Naive thymus-derived CD8-positive, alpha-beta T cell (primary cell): ENCODE measurements around the gene RHOB. TPM values are rescaled to one million over a fixed set of nuclear protein-coding genes. Genes with fewer than 3 reads are reported as not detected.
"Not testable (repeated sequence)": the region's sequence is repeated elsewhere in the genome, so short reads cannot be mapped to it uniquely, and the experiment has no call there.

Experiments used
- ATAC-seq, 2 donors: fragments of 150-1000 bp; cut with Tn5 transposase in 1 of 2; sonication (Bioruptor Pico), chemical (Tn5 transposase) in 1 of 2; 1 replicate in 1 of 2; 2 replicates in 1 of 2; pipeline ENCODE4 v1.10.0; 2021; ENCODE audit warnings: mild to moderate bottlenecking in 2 of 2, moderate library complexity in 2 of 2
- POLR2A ChIA-PET: fragments of 350-600 bp; sonication (Branson Sonifier 250); formaldehyde crosslinking; loops from one replicate; lab custom pipeline; 2021; ENCODE audit warnings: antibody characterized with exemption; lab: Charles Lee
- DNase-seq, 10 donors: peaks; one replicate each; pipeline versions ENCODE4 v3.0.0 to v3.0.0-alpha.2; 2020 to 2022
- H3K27ac Mint-ChIP-seq, 10 donors: one replicate each; pipeline ENCODE4 v1.8.0; 2020 to 2022; ENCODE audit warnings: mild to moderate bottlenecking in 10 of 10, mixed read lengths in 10 of 10, moderate library complexity in 4 of 10, inconsistent platforms in 1 of 10
- H3K27me3 Mint-ChIP-seq, 5 donors: one replicate each; pipeline ENCODE4 v1.8.0; 2021 to 2022; ENCODE audit warnings: mixed read lengths in 5 of 5
- H3K36me3 Mint-ChIP-seq, 3 donors: one replicate each; pipeline ENCODE4 v1.8.0; 2020 to 2022; ENCODE audit warnings: mixed read lengths in 3 of 3, mild to moderate bottlenecking in 2 of 3, inconsistent platforms in 1 of 3
- H3K4me1 Mint-ChIP-seq, 4 donors: one replicate each; pipeline ENCODE4 v1.8.0; 2021 to 2022; ENCODE audit warnings: mixed read lengths in 4 of 4
- H3K4me3 Mint-ChIP-seq, 10 donors: one replicate each; pipeline ENCODE4 v1.8.0; 2020 to 2022; ENCODE audit warnings: mild to moderate bottlenecking in 10 of 10, mixed read lengths in 10 of 10, moderate library complexity in 6 of 10, inconsistent platforms in 1 of 10
- H3K9me3 Mint-ChIP-seq, 9 donors: one replicate each; pipeline ENCODE4 v1.8.0; 2020 to 2022; ENCODE audit warnings: mixed read lengths in 9 of 9, mild to moderate bottlenecking in 3 of 9, inconsistent platforms in 1 of 9, moderate library complexity in 1 of 9
- polyA plus RNA-seq, 3 donors: library from polyadenylated mRNA; unstranded; fragments of 300-500 nt; fragmentation: Illumina TruSeq; gene quantifications; one replicate each; pipeline ENCODE4 v1.2.3, GENCODE V29; 2021
- total RNA-seq, 8 experiments: library from RNA in 2 of 8; stranded (reverse) in 2 of 8; gene quantifications; one replicate each; pipeline ENCODE4 v1.2.3 and lab custom pipeline; 2021 to 2026

The RHOB gene
- total and polyA plus RNA-seq, 5 experiments from 2014 or later: 1.3 to 21.5 (median 2.0) TPM

DNA sequence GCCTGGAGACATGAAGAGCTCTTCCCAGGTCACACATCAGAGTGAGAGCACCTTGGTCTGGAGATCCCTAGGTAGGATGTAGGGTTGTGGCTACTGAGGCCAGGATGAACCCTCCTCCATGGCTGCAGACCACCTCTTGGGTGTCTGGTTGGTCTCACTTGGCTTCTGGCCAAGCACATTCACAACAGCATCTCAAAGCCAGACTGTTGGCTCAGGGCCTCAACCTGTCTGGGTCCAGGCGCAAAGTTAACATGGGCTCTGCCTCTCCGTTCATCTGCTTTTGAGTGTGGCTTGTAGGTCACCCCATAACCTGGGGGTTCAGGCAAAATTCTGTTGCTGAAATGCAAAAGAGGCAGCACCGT is 40.1 kb downstream of the RHOB start:
- DNase-seq: no peak
- no peak for ATAC-seq
- H3K27me3 Mint-ChIP-seq: peaks cover 0 to 11% (median 0%) of the 10 kb centered on the region in 5 donors
- POLR2A ChIA-PET: no interaction called here
- H3K4me3 Mint-ChIP-seq: no peak overlapping the region
- no peaks in the 10 kb centered on the region for H3K4me1 Mint-ChIP-seq
- no peak overlapping the region for H3K27ac Mint-ChIP-seq
- H3K36me3 Mint-ChIP-seq: no peaks in the 10 kb centered on the region
- H3K9me3 Mint-ChIP-seq: no peaks in the 10 kb centered on the region

DNA sequence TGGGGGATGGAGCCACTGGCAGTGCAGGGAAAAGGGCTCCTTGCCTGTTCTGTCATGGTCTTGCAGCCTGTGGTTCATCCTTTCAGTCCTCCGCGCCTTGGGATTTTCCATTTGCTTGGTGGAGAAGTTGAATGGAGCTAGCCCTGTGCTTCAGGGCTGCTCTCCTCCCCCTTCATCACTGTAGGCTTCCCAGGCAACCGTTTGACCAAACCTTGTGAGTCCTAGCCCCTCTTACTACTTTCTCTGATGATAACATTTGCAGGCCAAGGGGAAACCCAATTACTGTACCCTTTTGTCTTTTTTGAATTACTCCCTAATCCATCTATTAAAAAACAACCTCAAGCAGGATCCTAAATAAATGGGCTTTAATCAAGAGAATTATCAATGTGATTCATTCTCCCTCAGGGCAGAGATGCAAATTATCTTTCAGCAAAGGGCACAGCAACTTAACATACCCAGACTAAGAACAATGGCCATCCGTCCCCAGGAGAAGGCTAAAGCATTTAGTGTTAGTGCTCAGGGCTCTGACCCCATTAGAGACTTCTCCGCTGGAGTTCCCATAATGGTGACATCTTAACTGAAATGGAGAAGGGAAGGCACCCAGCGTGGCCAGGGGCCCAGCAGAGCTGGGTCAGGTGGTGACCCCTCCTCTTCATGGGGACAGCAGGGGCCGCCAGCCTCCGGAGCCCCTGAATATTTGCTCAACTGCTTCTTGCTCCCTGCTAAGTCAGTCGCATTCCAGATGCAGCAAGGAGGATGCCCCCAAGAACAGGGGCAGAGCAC is 40.7 kb downstream of the RHOB start:
- Mint-ChIP-seq H3K36me3 (no peaks in the 10 kb centered on the region), H3K9me3 (no peaks in the 10 kb centered on the region), H3K27ac (no peak overlapping the region), H3K4me1 (no peaks in the 10 kb centered on the region), H3K4me3 (no peak overlapping the region), H3K27me3 (peaks cover 0 to 12% (median 0%) of the 10 kb centered on the region in 5 donors)
- no peak for DNase-seq
- POLR2A ChIA-PET: no interaction called here
- ATAC-seq: no peak

DNA sequence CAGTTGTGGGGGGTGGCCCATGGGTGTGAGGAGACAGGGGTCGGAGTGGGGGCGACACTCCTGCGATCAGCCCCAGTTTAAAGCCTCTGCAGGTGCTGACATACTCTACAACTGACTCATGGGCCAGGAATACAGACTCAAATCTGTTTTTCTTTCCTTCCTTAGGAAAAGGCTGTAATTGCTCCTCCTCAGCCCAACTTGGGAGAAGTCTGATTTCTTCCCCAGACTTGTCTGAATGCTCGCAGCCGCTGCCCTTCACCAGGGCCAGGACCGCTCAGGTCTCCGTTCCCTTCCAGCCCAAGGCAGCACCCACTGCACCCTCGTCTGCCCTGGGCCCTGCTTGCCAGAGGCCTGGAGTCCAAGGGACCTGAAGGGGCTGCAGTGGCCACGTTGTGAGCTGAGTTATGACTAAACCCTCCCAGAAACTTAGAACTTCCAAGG is 41.3 kb downstream of the RHOB start:
- Mint-ChIP-seq H3K4me3 (no peak overlapping the region), H3K27ac (peak overlapping the region in 1 of 10 donors; percentile 33), H3K4me1 (no peaks in the 10 kb centered on the region), H3K27me3 (peaks cover 0 to 12% (median 0%) of the 10 kb centered on the region in 5 donors), H3K36me3 (no peaks in the 10 kb centered on the region), H3K9me3 (no peaks in the 10 kb centered on the region)
- DNase-seq: no peak
- POLR2A ChIA-PET: interaction anchor here (0.6 kb wide), 1 partner anchor 44 kb away, joined by 3 read pairs; no protein-coding TSS in a partner anchor
- ATAC-seq: no peak

DNA sequence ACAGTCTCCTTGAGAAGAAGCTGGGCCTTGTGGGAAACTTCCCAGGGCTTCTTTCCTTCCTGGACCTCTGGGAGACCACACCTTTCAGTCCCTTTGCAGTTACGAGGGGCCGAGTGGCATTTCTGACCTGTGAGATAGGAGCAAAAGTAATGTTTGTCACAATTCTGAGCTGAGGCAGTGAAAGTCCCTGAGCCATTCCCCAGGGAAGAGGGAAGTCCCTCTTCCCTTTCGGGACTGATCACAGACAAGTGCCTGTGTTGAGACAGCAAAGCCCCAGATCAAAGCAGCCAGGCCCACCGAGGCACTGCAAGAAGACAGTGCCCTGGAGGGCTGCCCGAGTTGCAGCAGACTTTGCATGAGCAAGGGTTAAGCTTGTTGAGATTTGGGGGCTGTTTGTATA is 41.9 kb downstream of the RHOB start:
- Mint-ChIP-seq H3K36me3 (no peaks in the 10 kb centered on the region), H3K4me1 (peaks cover 0 to under 1% (median 0%) of the 10 kb centered on the region in 4 donors), H3K9me3 (no peaks in the 10 kb centered on the region), H3K27ac (peak overlapping the region in 1 of 10 donors; percentile 25), H3K4me3 (no peak overlapping the region), H3K27me3 (peaks cover 0 to 12% (median 0%) of the 10 kb centered on the region in 5 donors)
- POLR2A ChIA-PET: interaction anchor here (0.6 kb wide), 1 partner anchor 44 kb away, joined by 3 read pairs; no protein-coding TSS in a partner anchor
- ATAC-seq (no peak), DNase-seq (no peak)

DNA sequence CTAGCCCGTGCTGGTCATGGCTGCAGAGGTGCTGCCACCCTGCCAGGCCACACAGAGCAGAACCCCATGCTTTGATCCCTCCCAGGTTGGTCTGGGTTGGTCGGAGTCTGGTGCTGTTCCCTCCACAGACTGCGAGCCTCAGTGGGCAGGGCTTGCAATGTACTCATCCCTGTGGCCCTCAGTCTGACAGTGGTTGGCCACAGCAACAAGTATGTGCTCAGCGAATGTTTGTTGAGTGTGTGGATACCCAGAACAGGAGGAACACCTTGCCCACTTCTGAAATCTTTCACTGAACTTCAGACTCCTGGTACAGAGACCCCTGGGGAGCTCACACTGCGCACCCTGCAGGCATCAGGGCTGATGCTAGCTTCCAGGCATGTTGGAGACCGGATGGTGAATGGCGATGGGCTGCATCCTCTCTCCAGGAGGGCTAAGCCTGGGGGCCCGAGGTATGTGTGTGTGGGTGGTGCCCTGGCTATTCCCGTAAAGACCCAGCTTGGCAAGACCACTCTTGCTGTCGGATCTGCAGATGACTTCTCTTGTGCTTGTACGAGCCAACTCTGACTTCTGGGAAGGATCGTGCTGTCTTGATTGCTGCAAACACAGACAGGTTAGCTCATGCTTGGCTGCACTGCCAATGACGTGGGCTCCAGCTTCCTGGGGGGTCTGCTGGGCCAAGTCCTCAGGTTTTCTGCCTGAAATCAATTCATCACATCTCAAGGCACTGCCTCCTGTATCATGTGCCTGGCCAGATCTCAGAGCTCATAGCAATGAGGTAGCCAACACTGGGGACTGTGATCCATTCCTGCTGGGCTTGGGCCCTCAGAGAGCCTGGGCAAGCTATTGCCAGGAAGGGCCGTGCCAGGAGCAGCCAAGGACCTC is 43.7 kb downstream of the RHOB start:
- peaks cover 0 to 8% (median 1%) of the 10 kb centered on the region in 4 donors for H3K4me1 Mint-ChIP-seq
- no peaks in the 10 kb centered on the region for H3K9me3 Mint-ChIP-seq
- no peaks in the 10 kb centered on the region for H3K36me3 Mint-ChIP-seq
- ATAC-seq (no peak), DNase-seq (no peak)
- H3K27ac Mint-ChIP-seq: no peak overlapping the region
- POLR2A ChIA-PET: no interaction called here
- H3K27me3 Mint-ChIP-seq: peaks cover 0 to 12% (median 0%) of the 10 kb centered on the region in 5 donors
- H3K4me3 Mint-ChIP-seq: no peak overlapping the region

DNA sequence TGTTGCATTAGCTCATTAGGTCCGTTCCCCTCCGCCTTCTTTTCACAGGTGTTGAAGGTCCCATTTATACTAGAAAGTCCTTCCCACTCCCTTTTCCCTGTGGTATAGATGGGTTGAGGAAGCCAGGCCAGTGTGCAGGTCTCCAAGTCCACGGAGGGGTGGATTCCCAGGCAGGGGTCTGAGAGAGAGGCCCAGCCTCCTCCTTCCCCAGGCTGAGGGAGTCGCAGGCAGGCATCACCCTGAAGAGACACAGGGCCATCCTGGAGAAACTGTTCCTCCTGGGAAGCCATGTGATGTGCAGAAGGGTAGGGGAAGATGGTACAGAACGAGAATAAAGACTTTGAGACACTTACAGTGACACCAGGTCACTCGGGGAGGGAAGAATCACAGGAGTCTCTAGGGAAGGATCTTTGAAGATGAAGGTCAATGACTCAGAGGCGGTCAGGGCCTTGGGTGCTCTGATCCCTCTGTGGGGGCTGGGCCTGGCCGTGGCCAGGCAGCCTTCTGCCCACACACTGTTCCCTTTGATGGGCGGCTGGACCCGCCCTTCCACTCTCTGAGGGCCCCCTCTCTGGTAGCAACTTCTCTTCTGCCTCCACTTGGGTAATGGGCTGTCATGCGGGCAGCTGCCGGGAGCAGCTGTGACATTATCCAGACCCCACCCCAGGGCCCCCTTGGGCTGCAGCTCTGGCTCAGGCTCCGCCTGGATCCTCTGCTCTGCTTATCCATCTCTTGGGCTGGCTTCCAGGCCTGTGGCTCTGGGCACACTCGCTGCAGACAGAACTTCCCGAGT is 45.1 kb downstream of the RHOB start:
- POLR2A ChIA-PET: no interaction called here
- no peaks in the 10 kb centered on the region for H3K36me3 Mint-ChIP-seq
- no peaks in the 10 kb centered on the region for H3K9me3 Mint-ChIP-seq
- H3K4me3 Mint-ChIP-seq: no peak overlapping the region
- peaks cover 0 to 12% (median 0%) of the 10 kb centered on the region in 5 donors for H3K27me3 Mint-ChIP-seq
- peak overlapping the region in 2 of 10 donors; percentile 34 to 47 for H3K27ac Mint-ChIP-seq
- H3K4me1 Mint-ChIP-seq: peaks cover 0 to 8% (median 1%) of the 10 kb centered on the region in 4 donors
- DNase-seq (no peak), ATAC-seq (no peak)

DNA sequence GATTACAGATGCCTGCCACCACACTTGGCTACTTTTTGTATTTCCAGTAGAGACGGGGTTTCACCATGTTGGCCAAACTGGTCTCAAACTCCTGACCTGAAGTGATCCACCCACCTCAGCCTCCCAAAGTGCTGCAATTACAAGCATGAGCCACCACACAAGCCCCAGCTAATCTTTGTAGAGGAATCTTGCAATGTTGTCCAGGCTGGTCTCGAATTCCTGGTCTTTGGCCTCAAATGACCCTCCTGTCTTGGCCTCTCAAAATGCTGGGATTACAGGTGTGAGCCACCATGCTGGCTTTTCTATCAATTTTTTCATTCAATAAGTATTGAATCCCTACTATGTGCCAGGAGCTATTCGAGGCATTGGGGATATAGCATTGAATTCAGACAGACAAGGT is 46.2 kb downstream of the RHOB start:
- H3K9me3 Mint-ChIP-seq, ATAC-seq, H3K27ac Mint-ChIP-seq, DNase-seq, POLR2A ChIA-PET, H3K36me3 Mint-ChIP-seq, H3K4me3 Mint-ChIP-seq, H3K4me1 Mint-ChIP-seq: not testable (repeated sequence)
- H3K27me3 Mint-ChIP-seq: peaks cover 0 to 12% (median 0%) of the 10 kb centered on the region in 5 donors

DNA sequence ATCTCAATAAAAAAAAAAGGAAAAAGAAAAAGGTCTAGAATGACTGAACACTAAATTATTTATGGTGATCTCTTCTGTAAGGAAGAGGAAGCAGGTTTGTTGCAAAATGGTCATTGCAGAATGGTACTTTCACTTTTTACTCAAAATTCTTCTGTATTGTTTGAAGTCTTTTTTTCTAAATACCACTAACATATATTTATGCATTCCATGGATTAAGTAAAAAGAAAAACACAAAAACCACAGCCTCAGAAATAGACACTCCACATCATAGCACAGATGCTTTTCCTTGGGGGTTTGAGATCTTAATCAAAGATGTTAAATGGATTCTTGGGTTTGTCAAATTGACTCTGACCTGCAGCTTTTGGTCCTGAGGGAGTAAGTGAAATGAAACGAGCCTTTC is 47.4 kb downstream of the RHOB start:
- Mint-ChIP-seq H3K4me1 (peaks cover 0 to 8% (median 1%) of the 10 kb centered on the region in 4 donors), H3K27me3 (peaks cover 0 to 12% (median 0%) of the 10 kb centered on the region in 5 donors), H3K27ac (no peak overlapping the region), H3K36me3 (no peaks in the 10 kb centered on the region), H3K9me3 (no peaks in the 10 kb centered on the region), H3K4me3 (no peak overlapping the region)
- POLR2A ChIA-PET: no interaction called here
- DNase-seq (no peak), ATAC-seq (no peak)

DNA sequence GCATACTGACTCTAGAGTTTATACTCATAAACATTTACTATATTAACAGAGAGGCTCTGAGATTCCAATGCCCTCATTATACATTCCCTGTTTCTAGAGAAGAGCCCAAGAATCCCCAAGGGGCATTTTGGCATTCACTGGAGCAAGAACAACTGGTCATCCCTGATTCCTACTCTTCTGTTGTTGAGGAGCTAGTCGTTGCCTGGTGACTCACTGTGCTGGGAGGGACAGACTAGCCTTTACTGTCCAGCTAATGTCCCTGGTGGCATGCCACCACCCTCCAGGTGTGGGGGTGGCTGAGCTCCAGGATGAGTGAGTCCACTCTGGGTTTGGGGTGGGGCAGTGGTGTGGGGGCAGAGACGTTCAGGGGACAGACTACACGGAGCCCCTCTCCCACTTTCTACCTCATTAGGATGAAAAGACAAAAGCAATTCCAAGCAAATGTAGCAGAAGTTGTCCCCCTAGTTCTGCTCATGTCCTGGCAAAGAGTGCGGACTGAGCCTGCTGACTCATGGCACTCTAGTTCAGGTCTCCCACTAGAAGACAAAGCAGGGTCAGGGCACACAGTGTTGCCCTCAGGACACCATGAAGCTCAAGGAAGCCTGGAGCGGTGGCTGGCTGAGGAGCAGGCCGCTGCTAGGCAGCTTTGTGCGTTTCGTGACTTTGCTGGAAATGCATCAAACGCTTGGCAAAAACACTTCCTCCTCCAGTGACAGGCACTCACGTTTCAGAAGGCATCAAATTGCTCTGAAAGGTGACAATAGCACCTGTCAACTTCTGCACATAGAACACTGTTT is 49.4 kb downstream of the RHOB start:
- no peaks in the 10 kb centered on the region for H3K36me3 Mint-ChIP-seq
- H3K9me3 Mint-ChIP-seq: no peaks in the 10 kb centered on the region
- ATAC-seq (no peak), DNase-seq (no peak)
- H3K4me3 Mint-ChIP-seq: no peak overlapping the region
- no peak overlapping the region for H3K27ac Mint-ChIP-seq
- POLR2A ChIA-PET: no interaction called here
- H3K4me1 Mint-ChIP-seq: peaks cover 0 to 8% (median 1%) of the 10 kb centered on the region in 4 donors
- peaks cover 0 to 22% (median 7%) of the 10 kb centered on the region in 5 donors for H3K27me3 Mint-ChIP-seq

DNA sequence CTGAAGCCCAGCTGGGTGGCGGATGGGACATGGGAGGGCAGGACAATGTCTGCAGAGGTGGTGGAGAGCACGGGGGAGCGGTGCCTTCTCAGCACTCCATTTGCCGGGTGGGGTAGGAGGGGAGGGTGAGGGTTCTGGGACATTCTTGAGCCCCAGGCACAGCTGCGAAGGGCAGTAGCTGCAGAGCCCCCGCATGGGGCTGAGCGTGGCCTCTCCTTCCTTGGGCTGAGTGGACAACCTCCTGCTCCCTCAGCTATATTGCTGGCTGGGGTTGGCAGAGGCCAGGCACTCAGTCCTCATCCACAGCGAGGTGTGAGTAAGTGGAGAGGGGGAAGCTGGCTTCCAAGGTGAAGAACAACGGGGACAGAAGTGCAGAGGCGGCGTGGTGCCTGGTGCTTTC is 50.1 kb downstream of the RHOB start:
- H3K27ac Mint-ChIP-seq: no peak overlapping the region
- no peaks in the 10 kb centered on the region for H3K36me3 Mint-ChIP-seq
- H3K4me3 Mint-ChIP-seq: no peak overlapping the region
- POLR2A ChIA-PET: no interaction called here
- peaks cover 0 to 15% (median 7%) of the 10 kb centered on the region in 5 donors for H3K27me3 Mint-ChIP-seq
- DNase-seq: no peak
- ATAC-seq: no peak
- H3K4me1 Mint-ChIP-seq: peaks cover 0 to 8% (median 1%) of the 10 kb centered on the region in 4 donors
- H3K9me3 Mint-ChIP-seq: no peaks in the 10 kb centered on the region
